ENCODE measurements around the gene DOK3.
"Not testable (repeated sequence)": the region's sequence is repeated elsewhere in the genome, so short reads cannot be mapped to it uniquely, and the experiment has no call there.

DOK3 gene

DNA sequence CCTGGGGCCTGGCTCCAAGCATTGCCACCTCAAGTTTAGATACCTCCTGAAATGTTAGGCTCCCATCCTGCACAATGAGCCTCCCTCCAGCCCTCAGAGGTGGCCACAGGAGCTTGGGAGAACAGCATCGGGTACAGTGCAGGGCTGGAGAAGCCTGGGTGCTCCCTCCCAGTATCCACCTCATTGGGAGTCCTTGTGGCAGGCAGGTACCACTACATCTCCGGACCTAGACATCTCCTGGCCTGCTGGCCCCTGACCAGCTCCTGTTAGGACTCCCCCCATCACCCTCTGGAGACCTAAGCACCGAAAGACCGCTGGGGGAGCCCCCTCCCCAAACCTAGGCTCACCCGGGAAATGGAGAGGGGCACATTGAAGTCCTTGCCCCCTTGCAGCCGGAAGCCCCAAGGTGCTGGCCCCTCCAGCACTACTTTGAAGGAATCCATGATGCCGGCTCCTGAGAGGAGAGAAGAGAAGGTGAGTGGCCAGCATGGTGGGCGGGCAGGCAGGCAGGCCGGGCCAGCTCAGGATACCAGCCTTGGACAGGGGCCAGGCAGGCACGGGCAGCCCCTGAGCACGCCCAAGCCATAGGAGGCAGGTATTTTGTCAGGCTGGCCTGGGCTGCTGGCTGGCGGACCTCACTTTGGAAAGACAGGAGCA, 13.4 kb downstream of the DOK3 start:
- peak; percentile 83 for DNase-seq

DNA sequence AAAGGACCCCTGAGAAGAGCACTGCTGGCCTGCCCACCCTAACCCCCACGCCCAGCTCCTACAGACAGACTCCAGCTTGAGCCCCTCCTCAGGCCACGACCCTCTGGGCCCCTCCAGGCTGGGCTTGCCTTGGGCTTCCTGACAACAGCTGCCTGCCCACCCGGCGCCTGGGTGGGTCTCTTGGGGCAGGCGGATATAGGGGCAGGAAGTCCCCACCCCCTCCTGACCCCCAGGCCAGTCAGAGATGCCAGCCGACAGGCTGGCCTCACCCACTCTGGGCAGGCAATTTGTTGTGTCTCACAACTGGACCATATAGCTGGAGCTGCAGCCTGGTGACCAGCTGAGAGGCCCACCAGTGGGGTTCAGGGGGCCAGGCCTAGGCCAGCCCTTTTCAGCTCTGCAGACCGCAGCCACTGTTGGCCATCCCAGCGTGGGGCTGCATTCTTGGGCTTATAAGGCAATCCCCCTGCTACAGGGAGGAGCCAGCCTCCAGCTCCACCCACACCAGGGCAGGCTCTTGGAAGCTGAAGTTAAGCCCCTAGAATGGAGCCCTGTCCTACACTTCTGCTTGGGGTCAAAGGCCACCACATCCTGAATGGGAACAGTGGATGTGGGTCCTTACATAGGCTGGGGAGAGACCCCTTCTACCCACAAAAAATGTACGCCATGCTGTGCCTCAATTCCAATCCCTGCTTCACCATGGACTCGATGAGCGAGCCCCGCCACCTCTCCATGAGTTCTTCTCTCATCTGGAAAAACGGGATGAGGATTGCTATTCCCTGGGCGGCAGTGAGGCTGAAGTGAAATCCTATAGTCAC, 14.2 kb downstream of the DOK3 start:
- DNase-seq = peak; percentile 95

DNA sequence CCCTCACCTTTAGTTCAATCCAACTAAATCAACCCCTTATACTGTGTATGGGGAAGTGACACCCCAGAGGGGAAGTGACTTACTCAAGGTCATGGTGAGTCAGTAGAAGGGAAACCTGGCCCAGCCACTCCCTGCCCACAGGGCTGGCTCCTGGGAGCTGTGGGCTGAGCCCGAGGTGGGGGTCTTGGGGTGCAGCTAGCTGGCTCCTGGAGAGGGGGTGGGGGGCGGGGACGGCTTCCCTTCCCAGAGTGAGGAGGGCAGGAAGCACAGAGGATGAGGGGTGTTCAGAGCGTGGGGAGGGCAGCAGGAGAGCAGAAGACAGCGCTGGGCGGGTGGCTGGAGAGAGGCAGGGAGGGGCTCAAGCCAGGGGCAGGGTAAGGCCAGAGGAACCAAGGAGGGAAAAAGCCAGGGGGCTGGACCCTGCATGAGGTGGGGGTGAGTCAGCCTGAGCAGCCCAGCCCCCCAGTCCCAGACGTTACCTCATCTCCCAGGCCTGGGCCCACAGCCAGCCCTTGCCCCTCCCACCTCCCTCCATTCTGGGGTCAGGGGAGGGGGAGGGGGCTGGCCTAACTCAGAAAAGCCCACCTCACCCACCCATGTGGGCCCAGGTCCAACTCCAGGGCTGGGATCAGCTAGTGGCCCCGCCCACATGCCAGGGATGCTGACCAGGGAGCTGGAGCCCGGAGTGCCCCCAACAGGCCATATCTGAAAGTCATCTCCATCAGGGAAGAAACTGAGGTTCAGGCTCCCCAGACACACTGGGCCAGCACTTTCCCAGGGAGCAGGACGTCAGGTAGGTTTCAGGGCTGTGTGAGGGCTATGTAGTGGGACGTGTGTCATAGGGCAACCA, 15.1 kb downstream of the DOK3 start:
- DNase-seq = peak; percentile 96

DNA sequence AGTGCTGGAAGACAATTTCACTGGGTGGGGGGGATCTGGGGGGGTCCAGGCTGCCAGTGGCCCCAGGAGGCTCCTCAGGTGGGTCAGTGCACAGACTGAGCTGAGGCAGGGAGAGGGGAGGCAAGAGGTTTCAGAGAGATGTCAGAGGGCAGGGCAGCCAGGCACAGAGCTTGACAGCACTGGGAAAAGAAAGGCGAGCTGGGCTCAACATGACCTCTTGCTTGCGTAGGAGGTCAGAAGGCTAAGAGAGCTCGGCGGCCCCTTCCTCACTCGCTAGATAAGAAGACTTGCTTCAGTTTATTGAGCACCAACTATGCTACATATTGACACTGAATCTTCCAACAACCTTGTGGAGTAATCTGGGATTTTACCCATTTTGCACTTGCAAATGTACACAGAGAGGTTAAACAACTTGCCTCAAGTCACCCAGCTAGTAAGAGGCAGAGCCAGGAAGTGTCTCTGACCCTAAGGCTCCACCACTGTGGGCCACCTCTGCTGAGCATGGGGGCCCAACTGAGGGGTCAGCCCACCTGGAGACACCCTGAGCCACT, 15.8 kb downstream of the DOK3 start:
- no peak for DNase-seq

DNA sequence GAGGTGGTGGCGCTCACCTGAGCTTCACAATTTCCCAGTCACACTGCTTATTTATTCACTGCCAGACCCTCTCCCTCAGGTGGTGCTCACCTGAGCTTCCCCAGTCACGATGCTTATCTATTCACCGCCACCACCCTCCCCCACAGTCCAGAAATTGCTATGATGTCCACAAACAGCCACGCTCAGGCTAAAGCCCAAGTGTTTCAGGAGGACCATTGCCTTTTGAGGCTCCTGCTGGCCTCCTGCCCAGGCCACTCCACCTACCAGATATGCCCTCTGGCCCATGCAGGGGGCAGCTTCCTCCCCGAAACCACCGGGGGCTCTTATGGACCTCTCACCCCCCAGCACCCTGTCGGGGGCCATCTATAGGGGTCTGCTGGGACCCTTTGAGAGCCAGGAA, 16.8 kb downstream of the DOK3 start:
- DNase-seq = no peak

DNA sequence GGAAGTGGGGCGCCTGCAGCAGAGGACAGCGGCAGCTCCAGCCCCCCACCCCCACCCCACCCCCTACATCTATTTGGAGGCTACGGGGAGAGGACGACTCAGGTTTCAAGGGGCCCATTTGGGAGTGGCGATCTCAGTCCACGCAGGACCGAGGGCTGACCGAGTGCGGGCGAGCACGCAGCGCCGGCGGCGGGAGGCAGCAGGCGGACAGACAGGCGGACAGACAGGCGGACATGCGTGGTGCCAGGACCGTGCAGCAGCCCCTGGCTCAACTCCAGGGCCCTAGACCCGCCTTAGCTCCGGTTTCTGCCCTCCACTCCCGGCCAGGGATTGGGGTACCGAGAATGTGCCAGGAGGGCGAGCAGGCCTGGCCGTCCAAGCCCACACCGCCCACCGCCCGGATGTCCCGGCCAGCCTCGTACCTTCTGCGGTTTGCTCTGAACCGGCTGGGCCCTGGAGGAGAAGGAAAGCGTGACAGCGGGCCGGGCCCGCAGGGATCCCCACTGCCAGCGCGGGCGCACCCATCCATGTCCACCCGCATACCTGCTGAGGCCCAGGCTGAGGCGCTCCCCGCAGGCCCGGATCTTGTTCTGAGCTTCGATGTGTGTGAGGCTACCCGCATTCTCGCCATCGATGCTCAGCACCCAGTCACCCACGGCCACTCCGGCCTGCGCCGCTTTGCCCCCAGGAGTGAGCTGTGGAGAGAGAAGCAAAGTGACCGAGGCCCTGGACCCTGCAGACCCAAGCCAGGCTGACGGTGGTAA, 17.5 kb downstream of the DOK3 start:
- DNase-seq = no peak

DNA sequence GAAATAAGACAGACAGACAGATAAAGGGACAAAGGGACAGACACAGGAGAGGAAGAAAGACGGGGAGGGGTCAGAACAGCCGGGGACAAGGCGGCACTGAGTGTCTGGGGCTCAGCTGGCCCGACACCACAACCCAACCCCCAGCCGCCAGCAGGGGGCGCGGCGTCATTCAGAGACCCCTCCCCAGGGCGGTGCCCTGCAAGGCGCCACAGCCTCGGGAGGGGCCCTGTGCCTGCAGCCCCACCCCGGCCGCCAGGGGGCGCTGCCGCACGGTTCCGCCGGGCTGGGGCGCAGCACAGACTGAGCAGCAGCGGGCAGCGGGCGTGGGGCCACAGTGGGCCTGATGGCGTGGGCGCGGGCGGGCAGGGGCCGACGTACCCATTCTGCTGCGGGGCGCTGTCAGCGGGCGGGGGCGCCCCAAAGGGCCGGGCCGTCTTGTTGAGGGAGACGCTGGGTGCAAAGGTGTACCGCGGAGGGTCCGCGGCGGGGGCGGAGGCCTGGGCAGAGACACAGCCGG, 18.1 kb downstream of the DOK3 start:
- DNase-seq = peak; percentile 94

DNA sequence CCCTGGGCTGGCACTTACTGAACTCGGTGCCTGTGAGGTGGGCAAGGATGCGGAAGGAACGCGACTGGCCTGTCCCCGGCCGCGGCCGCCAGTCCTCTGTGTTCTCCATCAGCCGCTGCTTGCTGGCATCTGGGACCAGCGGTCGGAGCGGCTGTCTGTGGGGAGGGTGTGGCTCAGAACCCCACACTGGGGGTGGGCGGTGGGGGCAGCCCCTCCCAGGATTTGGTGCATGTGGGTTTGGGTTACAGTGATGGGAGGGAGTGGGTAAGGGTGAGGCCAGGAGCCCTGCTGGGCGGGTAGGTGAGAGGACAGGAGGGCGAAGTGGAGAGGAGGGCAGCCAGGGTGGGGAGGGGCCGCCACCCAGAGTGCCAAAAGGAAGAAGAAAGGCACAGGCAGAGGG, 18.6 kb downstream of the DOK3 start:
- DNase-seq = no peak

DNA sequence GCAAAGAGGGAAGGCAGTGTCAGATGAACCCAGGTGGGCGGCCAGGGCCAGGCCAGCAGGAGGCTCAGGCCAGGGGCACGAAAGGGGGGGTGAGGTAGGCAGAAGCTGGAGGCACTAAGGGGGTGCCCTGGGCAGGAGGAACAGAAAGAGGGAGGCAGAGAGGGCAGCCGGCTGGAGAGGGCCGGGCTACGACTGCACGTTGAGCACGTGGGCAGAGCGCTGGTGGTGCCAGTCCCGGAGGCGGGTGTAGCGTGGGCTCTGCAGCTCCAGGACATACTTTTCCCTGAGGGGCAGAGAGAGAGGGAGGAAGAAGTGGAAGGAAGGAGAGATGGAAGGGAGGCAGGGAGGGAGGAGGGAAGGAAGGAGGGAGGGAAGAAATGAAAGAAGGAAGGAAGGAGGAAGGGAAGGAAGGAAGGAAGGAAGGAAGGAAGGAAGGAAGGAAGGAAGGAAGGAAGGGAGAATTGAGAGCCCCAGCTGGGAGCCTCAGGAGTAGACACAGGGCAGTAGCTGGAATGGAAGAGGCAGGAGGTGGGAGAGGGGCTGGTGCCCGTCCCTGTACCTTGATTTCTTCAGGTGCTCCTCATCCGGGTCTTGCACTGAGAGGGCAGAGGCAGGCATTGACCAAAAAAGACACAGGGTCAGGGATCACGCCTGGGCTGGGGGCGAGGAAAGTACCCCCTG, 19.2 kb downstream of the DOK3 start:
- no peak for DNase-seq

DNA sequence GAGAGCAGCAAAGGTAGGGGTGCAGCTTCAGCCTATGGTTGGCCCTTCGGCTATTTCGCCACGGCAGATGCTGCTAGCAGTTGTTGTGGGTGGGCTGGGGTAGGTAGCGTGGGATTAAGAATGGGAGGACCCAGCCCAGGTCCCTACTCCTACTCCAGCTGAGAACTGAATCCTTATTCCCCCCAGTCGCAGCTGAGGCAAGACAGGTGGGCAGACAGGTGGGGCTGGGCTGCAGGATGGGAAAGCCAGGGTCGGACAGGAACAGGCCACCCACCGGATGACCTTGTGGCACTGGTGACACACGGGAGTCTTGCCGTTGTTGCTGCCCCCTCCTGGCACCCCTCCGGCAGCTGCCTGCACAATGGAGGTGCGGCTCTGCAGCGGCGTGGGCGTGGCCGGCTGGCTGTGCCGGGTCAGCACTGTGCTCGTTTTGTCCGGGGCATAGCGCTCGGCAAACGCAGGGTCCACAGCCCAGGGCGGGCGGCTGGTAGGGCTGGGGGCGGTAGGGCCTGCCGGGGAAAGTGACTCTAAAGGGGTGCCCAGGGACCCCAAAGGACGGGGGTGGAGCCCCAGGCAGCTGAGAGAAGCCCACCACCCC, 20.4 kb downstream of the DOK3 start:
- no peak for DNase-seq

DNA sequence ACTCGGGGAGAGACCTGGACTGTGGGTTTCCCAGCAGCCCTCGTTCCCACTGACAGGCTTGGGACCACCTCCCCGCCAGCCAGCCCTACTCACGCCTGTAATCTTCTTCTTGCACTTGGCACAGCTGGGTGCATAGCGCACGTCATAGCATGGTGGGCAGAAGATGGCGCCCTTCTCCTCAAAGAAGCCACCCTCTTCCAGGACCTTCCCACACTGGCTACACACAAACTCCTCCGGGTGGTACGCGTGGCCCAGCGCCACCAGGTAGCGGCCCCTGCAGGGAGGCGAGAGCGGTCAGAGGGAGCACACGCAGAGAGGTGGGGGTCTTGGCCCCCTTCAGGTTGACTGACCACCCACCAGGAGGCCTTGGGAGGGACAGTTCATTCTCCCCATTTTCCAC, 21.7 kb downstream of the DOK3 start:
- DNase-seq = no peak

DNA sequence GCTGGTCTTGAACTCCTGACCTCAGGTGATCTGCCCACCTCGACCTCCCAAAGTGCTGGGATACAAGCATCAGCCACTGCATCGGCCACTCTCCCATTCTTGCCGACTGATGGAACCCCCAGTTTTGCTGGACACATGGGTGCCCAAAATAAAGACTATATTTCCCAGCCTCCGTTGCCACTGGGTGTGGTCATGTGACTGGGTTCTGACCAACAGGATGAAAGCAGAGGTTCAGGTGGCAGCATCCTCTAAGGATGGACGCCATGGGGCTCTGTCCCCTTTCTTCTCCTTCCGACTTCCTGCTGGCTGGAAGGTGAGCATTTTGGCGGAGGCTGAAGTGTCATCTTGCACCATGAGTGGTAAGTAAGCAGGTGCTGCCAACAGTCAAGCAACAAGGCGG, 22.5 kb downstream of the DOK3 start:
- no peak for DNase-seq

DNA sequence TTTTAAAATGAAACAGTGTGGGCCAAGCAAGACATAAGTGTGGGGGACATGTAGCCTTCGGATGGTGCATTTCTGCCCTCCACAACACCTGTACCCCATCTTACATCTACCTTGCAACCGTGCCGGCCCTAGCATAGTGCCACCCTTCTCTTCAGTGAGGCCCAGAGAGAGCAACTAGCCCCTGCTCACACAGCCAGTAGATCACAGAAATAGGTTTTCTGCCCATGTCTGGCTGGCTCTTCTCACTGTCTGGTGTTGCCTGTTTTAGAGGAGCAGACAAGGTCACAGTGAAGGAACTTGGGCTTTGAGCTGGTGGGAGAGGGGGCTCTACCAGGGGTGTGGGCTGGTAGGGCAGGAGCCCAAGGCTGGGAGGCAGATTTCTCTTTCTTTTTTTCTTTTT, 23.4 kb downstream of the DOK3 start:
- DNase-seq = no peak

DNA sequence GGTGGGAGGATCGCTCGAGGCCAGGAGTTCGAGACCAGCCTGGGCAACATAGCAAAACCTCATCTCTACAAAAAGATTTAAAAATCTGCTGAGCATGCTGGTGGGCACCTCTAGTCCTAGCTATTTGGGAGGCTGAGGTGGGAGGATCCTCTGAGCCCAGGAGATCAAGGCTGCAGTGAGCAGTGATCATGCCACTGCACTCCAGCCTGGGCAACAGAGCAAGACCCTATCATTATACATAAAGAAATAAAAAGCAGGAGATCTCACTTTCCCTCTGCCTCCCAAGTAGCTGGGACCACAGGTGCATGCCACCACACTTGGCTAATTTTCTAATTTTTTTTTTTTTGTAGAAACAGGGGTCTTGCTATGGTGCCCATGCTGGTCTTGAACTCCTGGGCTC, 23.9 kb downstream of the DOK3 start:
- DNase-seq = not testable (repeated sequence)

DNA sequence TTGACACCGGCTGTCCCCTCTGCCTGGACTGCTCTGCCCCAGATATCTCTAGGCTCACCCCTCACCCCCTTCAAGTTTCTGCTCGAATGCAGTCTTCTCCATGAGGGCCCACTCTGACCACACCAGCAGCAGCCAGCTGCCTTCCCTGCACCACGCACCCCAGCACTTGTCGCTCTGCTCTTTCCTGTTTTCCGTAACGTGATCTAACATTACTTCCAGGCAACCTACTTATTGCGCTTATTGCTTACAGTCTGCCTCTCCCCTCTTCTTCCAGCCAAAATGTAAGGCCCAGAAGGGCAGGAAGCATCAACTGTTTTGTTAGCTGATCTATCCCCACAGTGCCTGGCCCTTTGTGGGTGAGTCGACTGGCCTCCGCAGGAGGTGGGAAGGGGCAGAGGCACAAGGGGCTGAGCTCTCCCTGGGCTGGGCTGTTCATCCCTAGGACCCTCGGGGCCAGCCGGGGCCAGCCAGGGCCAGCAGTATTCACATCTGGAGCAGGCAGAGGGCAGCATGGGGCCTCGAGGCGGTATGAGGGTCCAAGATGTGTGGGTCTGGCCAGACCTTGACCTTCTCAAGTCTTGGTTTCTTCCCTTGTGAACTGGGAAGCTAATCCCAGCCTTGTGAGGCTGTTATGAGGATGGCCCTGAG, 24.6 kb downstream of the DOK3 start:
- no peak for DNase-seq

DNA sequence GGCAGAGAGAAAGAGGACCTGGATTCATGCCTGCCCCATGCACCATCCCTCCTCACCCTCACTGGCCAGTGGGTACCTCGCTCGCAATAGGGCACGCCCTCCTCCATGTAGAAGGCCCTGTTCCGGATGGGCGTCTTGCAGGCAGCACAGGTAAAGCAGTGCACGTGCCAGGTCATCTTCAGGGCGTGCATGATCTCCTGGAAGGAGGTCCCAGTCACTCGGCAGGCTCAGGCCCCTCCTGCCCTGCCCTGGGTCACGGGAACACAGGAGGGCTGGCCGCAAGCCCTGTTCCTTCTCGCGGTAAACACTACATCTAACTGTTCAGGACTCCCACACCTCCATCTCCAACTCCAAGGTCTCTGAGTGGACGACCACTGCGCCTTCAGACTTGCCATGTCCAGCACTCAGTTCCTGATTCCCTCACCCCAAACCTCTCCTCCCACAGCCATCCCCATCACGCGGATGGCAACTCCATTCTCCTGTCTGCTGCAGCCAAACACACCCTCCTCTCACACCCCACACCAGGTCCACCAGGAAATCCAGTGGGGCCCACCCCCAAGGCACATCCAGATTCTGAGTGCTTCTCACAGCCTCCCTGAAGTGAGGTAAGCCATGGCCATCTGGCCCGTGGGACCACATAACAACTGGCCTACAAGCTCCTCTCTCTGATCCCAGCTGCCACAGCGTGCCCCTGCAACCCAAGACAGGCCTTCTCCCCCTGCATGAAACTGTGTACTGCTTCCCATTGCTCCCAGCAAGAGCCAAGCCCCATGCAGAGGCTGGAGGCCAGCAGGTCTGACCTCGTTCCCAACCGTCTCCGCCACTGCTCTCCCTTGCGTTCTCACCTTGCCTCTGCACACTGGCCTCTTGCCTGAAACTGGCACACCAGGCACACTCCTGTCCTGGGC, 25.4 kb downstream of the DOK3 start:
- DNase-seq = no peak

DNA sequence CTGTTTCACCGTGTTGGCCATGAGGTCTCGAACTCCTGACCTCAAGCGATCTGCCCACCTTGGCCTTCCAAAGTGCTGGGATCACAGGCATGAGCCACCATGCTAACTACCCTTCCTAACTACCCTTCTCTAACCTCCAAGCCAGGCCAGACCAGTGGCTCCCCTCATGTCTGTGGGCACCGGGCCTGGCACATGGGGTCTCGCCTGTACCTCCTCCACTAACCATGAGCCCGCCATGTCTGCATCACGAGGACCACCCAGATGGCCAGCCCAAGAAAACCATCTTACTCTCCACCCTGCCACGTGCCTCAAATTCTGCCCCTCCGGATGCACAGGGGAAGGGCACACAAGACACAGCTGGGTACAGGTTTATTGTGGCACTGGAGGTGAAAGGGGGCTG, 26.6 kb downstream of the DOK3 start:
- DNase-seq = no peak

DNA sequence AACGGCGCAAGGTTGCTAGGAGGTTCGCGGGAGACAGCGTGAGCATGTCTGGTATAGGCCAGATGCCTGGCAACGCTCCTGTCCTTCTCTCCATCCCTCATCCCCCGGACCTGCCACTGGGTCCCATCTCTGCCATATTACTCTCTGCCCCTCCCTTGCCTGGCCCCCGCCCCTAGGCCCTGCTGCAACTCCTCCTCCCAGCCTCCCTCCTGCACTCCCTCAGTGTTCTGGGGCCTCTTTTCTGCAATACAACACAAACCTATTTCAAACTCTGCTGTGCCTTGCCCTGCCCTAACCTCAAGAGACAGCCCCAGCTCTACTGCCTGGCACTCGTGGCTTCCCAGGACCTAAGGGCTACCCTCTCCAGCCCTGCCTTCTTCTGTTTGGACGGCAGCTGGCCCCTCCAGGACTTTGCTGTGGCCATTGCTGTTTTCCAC, 27.2 kb downstream of the DOK3 start:
- no peak for DNase-seq

DNA sequence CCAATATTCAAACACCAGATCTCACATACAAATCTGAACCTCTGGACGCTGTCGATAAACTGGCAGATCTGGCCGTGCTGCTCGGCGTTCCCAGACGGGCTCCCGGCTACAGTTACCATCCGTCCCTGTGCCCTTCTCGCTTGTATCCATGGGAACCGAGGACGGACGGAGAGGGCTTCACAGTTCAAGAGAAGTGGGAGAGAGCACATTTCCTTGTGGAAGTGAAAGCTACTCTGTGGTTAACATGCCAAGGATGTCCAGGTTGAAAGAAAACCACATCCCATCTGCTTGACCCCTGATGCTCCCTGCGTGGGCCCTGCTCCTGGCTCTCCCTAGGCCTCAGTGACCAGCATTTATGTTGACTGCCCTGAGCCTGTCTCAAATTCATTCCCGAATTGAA, 29.9 kb downstream of the DOK3 start:
- no peak for DNase-seq
